Coronary artery (tissue), 2 donors: ENCODE results near the gene TACC3.

ENCODE experiments used
- DNase-seq: peaks from one replicate; pipeline ENCODE4 v3.0.0-alpha.2; 2017; ENCODE audit warnings: low spot score
- H3K27ac ChIP-seq, 2 donors: fragments of 200-600 bp; sonication (generic); one replicate each; pipeline ENCODE4 v1.5.1; 2016 to 2019
- H3K4me3 ChIP-seq: fragments of 200-600 bp; sonication (generic); 2 replicates; pipeline ENCODE4 v1.5.1; 2016; ENCODE audit warnings: mild to moderate bottlenecking, moderate library complexity
- TF ChIP-seq, protein P1 (sequence below): fragments of 200-600 bp; sonication (generic); IDR thresholded peaks from one replicate; pipeline ENCODE4 v1.5.1; 2019; ENCODE audit warnings: antibody characterized with exemption

The TACC3 gene

DNA sequence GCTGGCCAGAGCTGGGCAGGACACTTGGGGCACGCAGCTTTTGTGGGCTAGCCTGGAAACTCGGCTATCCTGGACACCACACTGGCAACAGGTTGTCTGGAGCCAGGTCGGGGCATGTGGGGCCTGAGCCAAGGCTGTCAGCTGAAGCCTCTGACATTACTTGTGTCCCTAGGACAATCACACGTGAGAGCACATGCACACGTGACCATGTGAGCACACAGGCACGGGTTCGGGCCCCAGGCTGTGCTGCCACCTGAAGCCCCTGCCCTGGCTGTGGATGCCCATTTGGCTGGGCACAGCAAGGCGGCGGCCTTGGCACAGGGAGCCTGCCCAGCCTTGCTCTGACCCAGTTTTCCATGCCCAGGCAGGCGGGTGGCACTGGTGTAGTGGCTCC lies 63.1 kb downstream of the TACC3 start:
- H3K27ac ChIP-seq, result no peak overlapping the region

DNA sequence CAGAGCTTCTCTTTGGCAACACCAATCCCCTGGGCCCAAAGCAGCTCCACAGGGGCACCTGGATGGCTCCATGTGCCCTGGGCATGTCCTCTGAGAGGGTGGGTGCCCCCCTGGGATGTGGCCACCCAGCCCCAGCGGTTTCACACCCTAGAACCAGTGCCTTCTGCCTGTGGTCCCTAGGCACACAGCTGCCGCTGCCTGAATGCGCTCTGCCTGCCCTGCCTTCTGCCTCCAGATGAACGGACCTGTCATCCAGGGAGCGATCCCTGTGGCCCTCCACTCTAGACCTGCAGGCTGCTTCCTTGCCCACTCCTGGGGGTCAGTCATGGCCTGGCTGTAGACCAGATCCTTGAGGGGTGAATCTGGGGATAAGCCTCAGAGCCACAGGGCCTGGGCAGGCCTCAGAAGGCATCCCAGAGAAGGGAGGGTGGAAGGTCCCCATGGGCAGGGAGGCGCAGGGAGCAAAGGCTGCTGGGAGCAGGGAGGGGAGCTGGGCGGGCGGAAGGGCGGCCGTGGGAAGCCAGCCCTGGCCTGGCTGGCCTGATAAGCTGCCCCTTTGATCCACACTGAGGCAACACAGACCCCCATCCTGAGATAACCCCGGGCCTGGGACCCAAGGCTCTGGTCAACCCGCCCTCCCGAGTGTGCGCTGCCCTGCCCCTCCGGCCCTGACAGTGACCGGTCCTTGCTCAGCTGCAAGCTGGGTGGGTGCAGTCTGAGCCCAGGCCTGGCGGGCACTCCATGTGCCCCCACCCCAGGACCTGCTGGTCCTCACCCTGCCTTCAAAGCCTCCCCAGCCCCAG lies 63.7 kb downstream of the TACC3 start:
- no peak for DNase-seq
- H3K27ac ChIP-seq, result peak overlapping the region in 1 of 2 donors; percentile 25

More for the DNA sequence above, 63.1 kb downstream of the TACC3 start:
- H3K4me3 ChIP-seq, result no peak overlapping the region
- no peak for DNase-seq
- TF ChIP-seq, protein P1, sequence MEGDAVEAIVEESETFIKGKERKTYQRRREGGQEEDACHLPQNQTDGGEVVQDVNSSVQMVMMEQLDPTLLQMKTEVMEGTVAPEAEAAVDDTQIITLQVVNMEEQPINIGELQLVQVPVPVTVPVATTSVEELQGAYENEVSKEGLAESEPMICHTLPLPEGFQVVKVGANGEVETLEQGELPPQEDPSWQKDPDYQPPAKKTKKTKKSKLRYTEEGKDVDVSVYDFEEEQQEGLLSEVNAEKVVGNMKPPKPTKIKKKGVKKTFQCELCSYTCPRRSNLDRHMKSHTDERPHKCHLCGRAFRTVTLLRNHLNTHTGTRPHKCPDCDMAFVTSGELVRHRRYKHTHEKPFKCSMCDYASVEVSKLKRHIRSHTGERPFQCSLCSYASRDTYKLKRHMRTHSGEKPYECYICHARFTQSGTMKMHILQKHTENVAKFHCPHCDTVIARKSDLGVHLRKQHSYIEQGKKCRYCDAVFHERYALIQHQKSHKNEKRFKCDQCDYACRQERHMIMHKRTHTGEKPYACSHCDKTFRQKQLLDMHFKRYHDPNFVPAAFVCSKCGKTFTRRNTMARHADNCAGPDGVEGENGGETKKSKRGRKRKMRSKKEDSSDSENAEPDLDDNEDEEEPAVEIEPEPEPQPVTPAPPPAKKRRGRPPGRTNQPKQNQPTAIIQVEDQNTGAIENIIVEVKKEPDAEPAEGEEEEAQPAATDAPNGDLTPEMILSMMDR, result no peak

DNA sequence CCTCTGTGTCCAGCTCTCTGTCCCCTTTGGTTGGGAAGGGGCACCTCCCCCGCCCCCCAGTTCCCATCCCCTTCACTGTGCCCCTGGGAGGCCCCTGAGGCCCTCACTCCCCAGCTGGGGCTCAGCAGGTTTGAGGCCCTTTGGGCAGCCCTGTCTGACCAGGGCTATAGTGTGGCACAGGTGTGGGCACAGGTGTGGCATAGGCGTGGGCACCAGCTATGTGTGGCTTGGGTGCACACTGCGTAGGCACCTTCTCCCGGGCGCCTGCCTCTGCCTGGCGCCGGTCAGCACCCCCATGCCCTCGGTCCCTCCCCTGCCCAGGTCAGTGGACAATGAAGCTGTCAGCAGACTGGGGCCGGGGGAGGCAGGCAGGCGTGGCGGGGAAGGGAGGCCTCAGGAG lies 64.3 kb downstream of the TACC3 start:
- no peak for DNase-seq
- Histone ChIP-seq H3K4me3 (no peak overlapping the region), H3K27ac (no peak overlapping the region)
- TF ChIP-seq, protein P1, result no peak

More for the DNA sequence above, 63.7 kb downstream of the TACC3 start:
- TF ChIP-seq, protein P1, result no peak
- H3K4me3 ChIP-seq, result no peak overlapping the region

DNA sequence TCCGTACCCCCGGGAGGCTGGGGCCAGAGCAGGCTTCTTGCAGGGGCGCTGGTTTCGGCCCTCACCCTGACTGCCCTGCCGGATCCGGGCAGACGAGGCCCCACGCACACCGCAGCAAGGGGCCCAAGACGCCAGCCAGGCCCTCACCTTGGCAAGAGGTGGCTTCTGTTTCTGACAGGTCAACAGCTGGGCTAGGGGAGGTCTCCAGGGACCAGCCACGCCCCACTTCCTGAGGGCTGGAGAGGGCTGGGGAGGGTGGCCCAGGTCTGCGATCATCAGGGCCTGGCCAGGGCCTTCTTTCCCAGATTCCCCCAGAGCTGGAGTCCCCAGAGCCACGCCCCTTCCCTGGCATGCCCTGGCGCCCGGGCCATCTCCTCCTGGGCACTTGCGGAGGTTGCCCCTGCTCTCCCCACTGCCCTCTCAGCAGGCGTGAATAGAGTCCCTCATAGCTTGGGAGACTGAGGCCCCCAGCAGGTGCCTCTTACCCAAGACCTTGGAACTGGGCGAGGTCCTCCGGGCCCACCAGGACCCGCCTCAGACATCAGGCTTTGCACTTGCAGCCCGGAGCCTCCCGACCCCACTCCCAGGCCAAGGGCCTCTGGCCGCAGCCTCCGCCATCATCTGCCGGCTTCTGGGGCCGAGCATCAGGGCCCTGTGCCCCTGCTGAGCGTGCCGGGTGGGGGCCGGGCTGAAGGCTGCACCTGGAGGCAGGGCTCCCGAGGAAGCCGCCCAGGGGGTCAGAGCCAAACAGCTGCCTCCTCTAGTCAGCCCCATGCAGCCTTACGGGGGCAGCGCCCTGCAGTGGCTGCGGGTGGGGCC lies 65.4 kb downstream of the TACC3 start:
- DNase-seq, result no peak
- TF ChIP-seq, protein P1, result no peak
- Histone ChIP-seq H3K4me3 (no peak overlapping the region), H3K27ac (no peak overlapping the region)

DNA sequence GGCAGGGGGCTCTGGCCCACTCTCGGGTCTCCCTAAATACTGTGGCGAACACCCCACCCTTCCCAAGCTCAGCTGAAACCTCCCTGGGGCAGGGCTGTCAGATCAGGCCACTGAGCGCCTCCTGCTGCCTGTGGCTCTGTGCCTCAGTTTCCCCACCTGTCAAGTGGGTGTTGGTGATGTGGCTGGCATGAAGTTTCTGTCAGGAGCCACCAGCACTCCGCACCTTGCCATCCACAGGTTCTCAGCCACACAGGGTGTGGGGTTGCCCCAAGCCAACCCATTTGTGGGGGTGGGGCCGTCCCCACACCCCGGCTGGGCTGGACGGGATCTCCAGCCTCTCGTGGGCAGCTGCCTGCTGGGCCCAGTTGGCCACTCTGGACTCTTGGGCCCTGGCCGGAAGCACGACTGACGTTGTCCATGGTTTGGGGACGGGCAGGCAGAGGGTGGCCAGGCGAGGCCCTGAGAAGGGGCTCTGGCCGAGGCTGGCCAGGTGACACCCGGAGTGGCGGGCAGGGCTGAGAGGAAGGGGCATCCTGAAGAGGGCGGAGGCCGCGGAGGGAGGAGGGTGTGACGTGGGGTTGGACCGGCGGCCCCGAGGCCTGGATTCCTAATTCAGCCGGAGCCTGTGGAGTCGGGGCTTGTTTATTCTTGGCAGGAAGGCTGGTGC lies 66.2 kb downstream of the TACC3 start:
- DNase-seq, result no peak
- no peak overlapping the region for H3K27ac ChIP-seq
- no peak overlapping the region for H3K4me3 ChIP-seq
- TF ChIP-seq, protein P1, result no peak

DNA sequence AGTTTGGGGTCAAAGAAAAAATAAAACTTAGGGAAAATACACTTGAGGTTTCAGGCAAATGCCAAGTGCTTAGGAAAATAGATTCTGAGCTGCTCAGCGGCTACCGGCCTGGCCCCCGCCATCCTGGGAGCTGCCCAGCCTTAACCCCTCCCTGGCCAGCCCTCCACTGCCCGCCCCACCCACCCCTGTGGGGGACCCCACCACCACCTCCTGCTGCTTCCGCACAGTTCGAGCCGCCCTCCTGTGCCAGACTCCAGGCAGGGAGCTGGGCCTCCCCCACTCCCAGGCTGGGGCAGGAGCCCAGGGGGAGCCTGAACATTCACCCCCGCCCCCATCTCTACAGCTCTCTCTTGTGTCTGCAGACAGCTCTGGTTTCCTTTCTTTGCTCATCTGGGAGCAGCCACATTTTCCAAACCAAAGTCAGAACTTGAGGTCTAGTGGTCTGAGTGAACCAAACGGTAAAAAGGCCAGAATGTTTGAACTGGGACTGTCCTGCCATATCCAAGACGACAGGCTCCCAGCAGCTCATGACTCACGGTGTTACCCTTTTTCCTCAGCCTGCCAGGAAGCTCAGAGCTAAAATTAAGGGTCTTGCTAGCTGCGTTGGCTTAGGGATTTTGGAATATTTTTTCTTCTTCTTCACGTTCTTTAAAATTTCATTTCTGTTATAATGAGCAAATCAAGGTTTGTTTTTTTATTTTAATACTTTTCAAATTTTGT lies 67.1 kb downstream of the TACC3 start:
- no peak overlapping the region for H3K27ac ChIP-seq
- TF ChIP-seq, protein P1, result no peak
- DNase-seq, result no peak
- no peak overlapping the region for H3K4me3 ChIP-seq
